H1 (cell line): Measurements from ENCODE around the gene PRICKLE2. TPM values are rescaled to one million over a fixed set of nuclear protein-coding genes. Genes with fewer than 3 reads are reported as not detected.

Source experiments
- CTCF ChIA-PET: fragments of 300-600 bp; sonication (Branson Sonifier 250); formaldehyde crosslinking; loops from one replicate; lab custom pipeline; 2021; ENCODE audit not compliant: partially characterized antibody; lab: Charles Lee
- POLR2A ChIA-PET: fragments of 300-600 bp; sonication (Branson Sonifier 250); formaldehyde crosslinking; loops from one replicate; lab custom pipeline; 2021; ENCODE audit warnings: inconsistent platforms; ENCODE audit not compliant: partially characterized antibody; lab: Charles Lee
- DNase-seq, 2 experiments: peaks; one replicate each; pipeline versions ENCODE4 v3.0.0 to v3.0.0-alpha.2; 2010 to 2022; ENCODE audit warnings: low spot score in 2 of 2, low read depth in 1 of 2, mixed read lengths in 1 of 2
- FAIRE-seq: peaks from 2 replicates; lab custom pipeline; 2011; peaks lifted over from hg19 to GRCh38; lab: Jason Lieb, UNC
- H2AFZ ChIP-seq: 2 replicates; pipeline ENCODE4 v1.8.1; 2012; ENCODE audit warnings: low read length, inconsistent platforms
- H2AK5ac ChIP-seq: 2 replicates; pipeline ENCODE4 v1.6.1; 2013; ENCODE audit warnings: low read depth, low read length
- H2BK120ac ChIP-seq: replicated peaks from 2 replicates; pipeline ENCODE3; 2013; ENCODE audit warnings: low read depth, low read length, inconsistent platforms
- H2BK12ac ChIP-seq: 2 replicates; pipeline ENCODE4 v1.6.1; 2013; ENCODE audit warnings: low read depth, low read length
- H2BK15ac ChIP-seq: 2 replicates; pipeline ENCODE4 v1.6.1; 2013; ENCODE audit warnings: low read length
- H2BK20ac ChIP-seq: 2 replicates; pipeline ENCODE4 v1.6.1; 2013; ENCODE audit warnings: low read length
- H2BK5ac ChIP-seq: 2 replicates; pipeline ENCODE4 v1.6.1; 2013; ENCODE audit warnings: low read depth, low read length
- H3K14ac ChIP-seq: 2 replicates; pipeline ENCODE4 v1.6.1; 2013; ENCODE audit warnings: inconsistent platforms; ENCODE audit not compliant: insufficient read length
- H3K18ac ChIP-seq: 2 replicates; pipeline ENCODE4 v1.6.1; 2013; ENCODE audit warnings: low read length; ENCODE audit errors: extremely low read depth
- H3K23ac ChIP-seq: 2 replicates; pipeline ENCODE4 v1.6.1; 2013; ENCODE audit warnings: inconsistent platforms; ENCODE audit not compliant: insufficient read length
- H3K23me2 ChIP-seq: 2 replicates; pipeline ENCODE4 v1.6.1; 2013; ENCODE audit warnings: low read depth, low read length
- H3K27ac ChIP-seq: 2 replicates; pipeline ENCODE4 v1.6.1; 2011; ENCODE audit warnings: low read depth, low read length, inconsistent platforms
- H3K27me3 ChIP-seq, 4 experiments: replicated peaks in 1 of 4; 1 replicate in 1 of 4; 2 replicates in 3 of 4; pipeline versions ENCODE4 v1.6.1 to v1.8.1; 2011 to 2013; ENCODE audit warnings: low read length in 3 of 4, mild to moderate bottlenecking in 3 of 4, inconsistent platforms in 2 of 4, mixed read lengths in 2 of 4, moderate library complexity in 1 of 4; ENCODE audit not compliant: control insufficient read depth in 3 of 4, insufficient read depth in 3 of 4; ENCODE audit errors: extremely low read depth in 1 of 4
- H3K36me3 ChIP-seq, 4 experiments: 2 replicates each; pipeline versions ENCODE4 v1.6.1 to v1.8.1; 2011 to 2013; ENCODE audit warnings: mild to moderate bottlenecking in 4 of 4, low read length in 3 of 4, moderate library complexity in 2 of 4, control low read depth in 1 of 4, inconsistent platforms in 1 of 4; ENCODE audit not compliant: insufficient read depth in 4 of 4, control insufficient read depth in 2 of 4
- H3K4ac ChIP-seq: replicated peaks from 2 replicates; pipeline ENCODE3; 2013; ENCODE audit warnings: low read length, low read depth, mixed read lengths, inconsistent platforms; ENCODE audit not compliant: insufficient read length
- H3K4me1 ChIP-seq, 4 experiments: replicated peaks in 1 of 4; 1 replicate in 1 of 4; 2 replicates in 3 of 4; pipeline versions ENCODE4 v1.6.1 to v1.8.1; 2011 to 2013; ENCODE audit warnings: low read length in 3 of 4, inconsistent platforms in 2 of 4, mixed read lengths in 1 of 4; ENCODE audit not compliant: insufficient read depth in 4 of 4, control insufficient read depth in 3 of 4
- H3K4me2 ChIP-seq, 2 experiments: 2 replicates each; pipeline versions ENCODE4 v1.6.1 to v1.8.1; 2011 to 2013; ENCODE audit warnings: low read depth in 2 of 2, low read length in 2 of 2, control low read depth in 1 of 2, inconsistent platforms in 1 of 2, mild to moderate bottlenecking in 1 of 2; ENCODE audit not compliant: insufficient read depth in 1 of 2
- H3K4me3 ChIP-seq, 4 experiments: fragments of 200-600, 300-600 bp in 1 of 4; sonication (generic), shearing (Covaris generic), sonication (Bioruptor Twin) in 1 of 4; 2 replicates each; pipeline versions ENCODE4 v1.5.1 to v1.8.1; 2011 to 2016; ENCODE audit warnings: low read length in 4 of 4, low read depth in 3 of 4, control low read depth in 2 of 4, inconsistent platforms in 2 of 4, mild to moderate bottlenecking in 2 of 4, mixed read lengths in 1 of 4, moderate library complexity in 1 of 4; ENCODE audit not compliant: insufficient read depth in 2 of 4; ENCODE audit errors: extremely low read depth in 1 of 4
- H3K56ac ChIP-seq: replicated peaks from 2 replicates; pipeline ENCODE3; 2013; ENCODE audit warnings: low read depth, mild to moderate bottlenecking, mixed read lengths, low read length, inconsistent platforms; ENCODE audit not compliant: insufficient read length
- H3K79me1 ChIP-seq: 2 replicates; pipeline ENCODE4 v1.6.1; 2013; ENCODE audit warnings: low read depth, low read length, control low read depth
- H3K79me2 ChIP-seq, 2 experiments: 2 replicates each; pipeline versions ENCODE4 v1.6.1 to v1.8.1; 2012 to 2013; ENCODE audit warnings: low read length in 2 of 2, mild to moderate bottlenecking in 2 of 2, inconsistent platforms in 1 of 2; ENCODE audit not compliant: insufficient read depth in 2 of 2, control insufficient read depth in 1 of 2
- H3K9ac ChIP-seq, 4 experiments: replicated peaks in 1 of 4; 1 replicate in 1 of 4; 2 replicates in 3 of 4; pipeline versions ENCODE4 v1.6.1 to v1.8.1; 2011 to 2013; ENCODE audit warnings: low read depth in 3 of 4, low read length in 3 of 4, control low read depth in 2 of 4, mild to moderate bottlenecking in 2 of 4, moderate library complexity in 2 of 4, inconsistent platforms in 1 of 4; ENCODE audit errors: extremely low read depth in 1 of 4
- H3K9me3 ChIP-seq, 2 experiments: 2 replicates each; pipeline versions ENCODE4 v1.6.1 to v1.8.1; 2012 to 2013; ENCODE audit warnings: mild to moderate bottlenecking in 2 of 2, moderate library complexity in 2 of 2, control low read depth in 1 of 2, inconsistent platforms in 1 of 2, low read depth in 1 of 2, low read length in 1 of 2, mixed read lengths in 1 of 2; ENCODE audit not compliant: insufficient read depth in 2 of 2
- H4K20me1 ChIP-seq, 2 experiments: replicated peaks in 1 of 2; 2 replicates each; pipeline versions ENCODE3 to v1.8.1; 2011 to 2013; ENCODE audit warnings: inconsistent platforms in 2 of 2, low read length in 2 of 2, mild to moderate bottlenecking in 1 of 2; ENCODE audit not compliant: insufficient read depth in 2 of 2, control insufficient read depth in 1 of 2
- H4K5ac ChIP-seq: 2 replicates; pipeline ENCODE4 v1.6.1; 2013; ENCODE audit warnings: low read length, low read depth, mixed read lengths, inconsistent platforms; ENCODE audit not compliant: insufficient read length
- H4K8ac ChIP-seq: 2 replicates; pipeline ENCODE4 v1.8.0; 2013; ENCODE audit warnings: mild to moderate bottlenecking, moderate library complexity, low read length, inconsistent platforms; ENCODE audit not compliant: insufficient read depth; ENCODE audit errors: extremely low read depth
- H4K91ac ChIP-seq: replicated peaks from 2 replicates; pipeline ENCODE3; 2013; ENCODE audit warnings: low read length, mixed read lengths, inconsistent platforms; ENCODE audit not compliant: insufficient read length
- GABPA ChIP-seq: IDR thresholded peaks from 2 replicates; pipeline ENCODE4 v1.6.1; 2011; ENCODE audit warnings: mild to moderate bottlenecking, low read length, moderate library complexity, borderline replicate concordance; ENCODE audit not compliant: insufficient read depth
- TAF7 ChIP-seq: optimal IDR thresholded peaks from 2 replicates; pipeline ENCODE3; 2011; ENCODE audit warnings: low read depth, mild to moderate bottlenecking, inconsistent platforms, low read length, moderate library complexity, borderline replicate concordance
- WGBS, 2 experiments: shearing (Covaris generic) in 1 of 2; methylation state at CpG; one replicate each; pipeline versions ENCODE4 v1.1.6 to v1.1.7; 2013 to 2015; ENCODE audit warnings: low lambda C conversion rate in 2 of 2, mixed read lengths in 2 of 2, inconsistent platforms in 1 of 2, low coverage in 1 of 2, missing lambda C conversion rate in 1 of 2; ENCODE audit not compliant: insufficient replicate concordance in 2 of 2, insufficient coverage in 1 of 2, insufficient read length in 1 of 2; ENCODE audit errors: extremely low coverage in 1 of 2, missing lambda C conversion rate in 1 of 2; 5-methylcytosine and 5-hydroxymethylcytosine counted together
- polyA plus RNA-seq, 7 experiments: library from polyadenylated mRNA; depleted of rRNA in 3 of 7; stranded (reverse) in 5 of 7; unstranded in 2 of 7; fragments of >200 nt in 5 of 7; fragments of 200-250 nt in 2 of 7; gene quantifications; 1 replicate in 5 of 7; 2 replicates in 1 of 7; 4 replicates in 1 of 7; pipeline versions ENCODE4 v1.2.1 to v1.2.3, GENCODE V29; 2011 to 2013; ENCODE audit warnings: missing spikeins in 2 of 7, mixed read lengths in 2 of 7
- total RNA-seq: library from RNA; stranded (reverse); fragmentation: NEBNext Ultra II Directional; extraction: Animal tissue kit (Norgen Biotek cat#: 25700); gene quantifications from 2 replicates; pipeline ENCODE4 v1.2.1, GENCODE V29; 2021

PRICKLE2 gene
- total and polyA plus RNA-seq, 2 of the 8 experiments (the other 6 are each of a cell fraction or from before 2014, with no cell fraction given), result 2.9 to 8.0 TPM

GRCh38 chr3:64158334-64158733 lies 66.9 kb downstream of the PRICKLE2 start:
- WGBS, 2 experiments, result 79% methylated on average over 3 of the region's 3 CpGs; no CpG with 5 or more reads in 1 of the 2 experiments
- no peaks in the 10 kb centered on the region for H3K79me1 ChIP-seq
- H3K79me2 ChIP-seq, result no peaks in the 10 kb centered on the region; a peak in 1 of 4 replicates
- no peaks in the 10 kb centered on the region for H4K20me1 ChIP-seq
- H2BK20ac ChIP-seq, result 0 out of 2 replicates have a peak overlapping the region, but pooled peaks have one; percentile 37
- H2BK5ac ChIP-seq, result no peak overlapping the region
- H2BK12ac ChIP-seq, result peak overlapping the region; percentile 29; the same call in 1 of the 2 replicates
- no peaks in the 10 kb centered on the region for H3K23me2 ChIP-seq
- DNase-seq (no peak), FAIRE-seq (no peak)
- ChIA-PET POLR2A (no interaction called here), CTCF (interaction anchor here (0.6 to 3.0 kb wide), 7 partner anchors 9 to 128 kb away, joined by 3 to 20 read pairs (median 4); no protein-coding TSS in a partner anchor)
- H3K27me3 ChIP-seq, result no peaks in the 10 kb centered on the region
- no peak overlapping the region for H4K8ac ChIP-seq
- no peak overlapping the region for H2AFZ ChIP-seq
- H3K23ac ChIP-seq, result no peak overlapping the region
- no peak overlapping the region for H3K9ac ChIP-seq
- no peak overlapping the region; a peak in 1 of 4 replicates for H3K4me2 ChIP-seq
- H2BK120ac ChIP-seq, result no peak overlapping the region
- no peak overlapping the region for H3K18ac ChIP-seq
- peak overlapping the region; percentile 67; the same call in 1 of the 2 replicates for H2BK15ac ChIP-seq
- H2AK5ac ChIP-seq, result no peak overlapping the region
- no peak overlapping the region for H3K56ac ChIP-seq
- no peak for TF ChIP-seq GABPA
- no peak for TF ChIP-seq TAF7
- no peaks in the 10 kb centered on the region for H3K9me3 ChIP-seq
- no peak overlapping the region for H3K27ac ChIP-seq
- H3K36me3 ChIP-seq, result no peaks in the 10 kb centered on the region; a peak in 1 of 8 replicates
- H3K4me1 ChIP-seq, result peaks cover 7 to 24% (median 20%) of the 10 kb centered on the region in 4 experiments
- H3K14ac ChIP-seq, result no peak overlapping the region
- H3K4ac ChIP-seq, result no peak overlapping the region
- no peak overlapping the region for H3K4me3 ChIP-seq
- no peak overlapping the region for H4K5ac ChIP-seq
- no peak overlapping the region for H4K91ac ChIP-seq
